ENCODE data around the gene GATAD2B. TPM values are rescaled to one million over a fixed set of nuclear protein-coding genes. Genes with fewer than 3 reads are reported as not detected.
"Not testable (repeated sequence)": the region's sequence is repeated elsewhere in the genome, so short reads cannot be mapped to it uniquely, and the experiment has no call there.

The GATAD2B gene
- total RNA-seq, 1 donor from 2014 or later, result 70.1 TPM

- intact Hi-C loops (cut with micrococcal nuclease), result no loop called here
Observed at GRCh38 chr1:153933430-153933829, 10.7 kb upstream of the GATAD2B start.

- intact Hi-C loops (cut with micrococcal nuclease), result no loop called here
Observed at GRCh38 chr1:153932156-153933131, 9.7 kb upstream of the GATAD2B start.

- intact Hi-C loops (cut with micrococcal nuclease), result no loop called here
Observed at GRCh38 chr1:153929981-153930948, 7.5 kb upstream of the GATAD2B start.

- intact Hi-C loops (cut with micrococcal nuclease), result no loop called here
Observed at GRCh38 chr1:153929426-153929825, 6.7 kb upstream of the GATAD2B start.

GRCh38 chr1:153928791-153929341 is 6.1 kb upstream of the GATAD2B start:
- intact Hi-C loops (cut with micrococcal nuclease), result no loop called here

- intact Hi-C loops (cut with micrococcal nuclease), result no loop called here
Observed at GRCh38 chr1:153928245-153928644, 5.5 kb upstream of the GATAD2B start.

GRCh38 chr1:153926405-153926804 is 3.6 kb upstream of the GATAD2B start:
- intact Hi-C loops (cut with micrococcal nuclease), result no loop called here

- intact Hi-C loops (cut with micrococcal nuclease), result loop anchor here (2.0 to 5.0 kb wide), 7 partner anchors 55 to 1015 kb away; partner anchors contain the start of genes ATP8B2, PMVK, SNAPIN and UBAP2L
Observed at GRCh38 chr1:153922076-153922971, 448 bp downstream of the GATAD2B start.

GRCh38 chr1:153921803-153922075 is 1.0 kb downstream of the GATAD2B start:
- intact Hi-C loops (cut with micrococcal nuclease), result loop anchor here (2.0 to 5.0 kb wide), 8 partner anchors 33 to 1016 kb away; partner anchors contain the start of genes ATP8B2, PMVK, SNAPIN and UBAP2L

GRCh38 chr1:153921080-153921802 is 1.5 kb downstream of the GATAD2B start:
- intact Hi-C loops (cut with micrococcal nuclease), result loop anchor here (2.0 to 5.0 kb wide), 6 partner anchors 32 to 1016 kb away; partner anchors contain the start of genes ATP8B2, PMVK and SNAPIN

GRCh38 chr1:153919876-153920852 is 2.6 kb downstream of the GATAD2B start:
- intact Hi-C loops (cut with micrococcal nuclease), result loop anchor here (1.0 to 5.0 kb wide), 7 partner anchors 31 to 1017 kb away; partner anchors contain the start of genes ATP8B2, PMVK and SNAPIN

GRCh38 chr1:153916297-153916696 is 6.5 kb downstream of the GATAD2B start:
- intact Hi-C loops (cut with micrococcal nuclease), result no loop called here

GRCh38 chr1:153912349-153912748 is 10.4 kb downstream of the GATAD2B start:
- intact Hi-C loops (cut with micrococcal nuclease), result no loop called here

GRCh38 chr1:153910560-153910959 is 12.2 kb downstream of the GATAD2B start:
- intact Hi-C loops (cut with micrococcal nuclease), result not testable (repeated sequence)

GRCh38 chr1:153908071-153908470 is 14.7 kb downstream of the GATAD2B start:
- intact Hi-C loops (cut with micrococcal nuclease), result no loop called here

GRCh38 chr1:153907134-153907533 is 15.6 kb downstream of the GATAD2B start:
- intact Hi-C loops (cut with micrococcal nuclease), result no loop called here

- intact Hi-C loops (cut with micrococcal nuclease), result no loop called here
Observed at GRCh38 chr1:153906396-153906795, 16.4 kb downstream of the GATAD2B start.

- intact Hi-C loops (cut with micrococcal nuclease), result not testable (repeated sequence)
Observed at GRCh38 chr1:153905908-153906307, 16.9 kb downstream of the GATAD2B start.
